Measurements from ENCODE around the gene KRTAP4-1. TPM values are rescaled to one million over a fixed set of nuclear protein-coding genes. Genes with fewer than 3 reads are reported as not detected.
"Not testable (repeated sequence)": the region's sequence is repeated elsewhere in the genome, so short reads cannot be mapped to it uniquely, and the experiment has no call there.

The KRTAP4-1 gene
- total RNA-seq, 1 donor from 2014 or later = not detected

- intact Hi-C loops (cut with micrococcal nuclease) = no loop called here
Measured at GRCh38 chr17:41176744-41177387, 7.8 kb downstream of the KRTAP4-1 start.

- intact Hi-C loops (cut with micrococcal nuclease) = no loop called here
Measured at GRCh38 chr17:41171886-41172285, 12.8 kb downstream of the KRTAP4-1 start.

DNA sequence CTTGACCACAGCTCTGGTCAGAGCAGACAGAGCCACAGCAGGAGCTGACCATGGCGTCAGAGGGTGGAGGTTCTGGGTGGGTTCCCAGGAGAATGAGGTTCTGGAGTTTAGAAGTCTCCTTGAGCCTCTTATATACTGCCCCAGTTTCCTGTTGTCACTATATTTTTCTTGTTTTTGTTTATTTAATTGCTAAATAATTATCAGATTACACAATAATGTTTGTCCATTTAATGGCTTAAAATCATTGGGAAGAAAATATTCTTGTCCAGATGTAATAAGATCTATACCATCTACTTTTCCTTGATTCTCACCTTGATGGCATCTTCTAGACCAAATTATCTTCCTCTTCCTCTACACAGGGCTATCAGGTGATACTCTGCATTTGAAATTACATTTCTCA, 16.6 kb downstream of the KRTAP4-1 start, which contains the start of gene KRTAP4-3:
TSS of gene KRTAP4-3 (minus strand) at position 101 of the 400 bp plus-strand sequence. CDS start at position 52, 49 bp downstream.
- intact Hi-C loops (cut with micrococcal nuclease) = no loop called here

GRCh38 chr17:41167561-41167960, 17.1 kb downstream of the KRTAP4-1 start:
- intact Hi-C loops (cut with micrococcal nuclease) = no loop called here

GRCh38 chr17:41163828-41164227, 20.9 kb downstream of the KRTAP4-1 start:
- intact Hi-C loops (cut with micrococcal nuclease) = no loop called here

- intact Hi-C loops (cut with micrococcal nuclease) = no loop called here
Measured at GRCh38 chr17:41160648-41161047, 24.1 kb downstream of the KRTAP4-1 start, which contains the start of gene KRTAP4-4. Gene KRTAP4-4 (minus strand): TSS chr17:41160748. CDS start chr17:41160691, 57 bp downstream.

GRCh38 chr17:41160190-41160589, 24.5 kb downstream of the KRTAP4-1 start:
- intact Hi-C loops (cut with micrococcal nuclease) = not testable (repeated sequence)

- intact Hi-C loops (cut with micrococcal nuclease) = no loop called here
Measured at GRCh38 chr17:41153856-41154255, 30.9 kb downstream of the KRTAP4-1 start.

DNA sequence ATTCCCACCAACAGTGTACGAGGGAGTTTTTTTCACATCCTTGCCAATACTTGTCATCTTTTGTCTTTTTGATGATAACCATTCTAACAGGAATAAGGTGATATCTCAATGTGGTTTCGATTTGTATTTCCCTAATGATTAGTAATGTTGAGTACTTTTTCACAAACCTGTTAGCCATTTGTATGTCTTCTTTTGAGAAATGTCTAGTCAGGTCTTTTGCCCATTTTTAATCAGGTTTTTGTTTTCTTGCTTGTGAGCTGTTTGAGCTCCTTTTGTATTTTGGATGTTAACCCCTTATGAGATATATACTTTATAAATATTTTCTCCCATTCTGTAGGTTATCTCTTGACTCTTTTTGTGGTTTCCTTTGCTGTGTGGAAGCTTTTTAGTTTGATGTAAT, 33.2 kb downstream of the KRTAP4-1 start:
- intact Hi-C loops (cut with micrococcal nuclease) = no loop called here

DNA sequence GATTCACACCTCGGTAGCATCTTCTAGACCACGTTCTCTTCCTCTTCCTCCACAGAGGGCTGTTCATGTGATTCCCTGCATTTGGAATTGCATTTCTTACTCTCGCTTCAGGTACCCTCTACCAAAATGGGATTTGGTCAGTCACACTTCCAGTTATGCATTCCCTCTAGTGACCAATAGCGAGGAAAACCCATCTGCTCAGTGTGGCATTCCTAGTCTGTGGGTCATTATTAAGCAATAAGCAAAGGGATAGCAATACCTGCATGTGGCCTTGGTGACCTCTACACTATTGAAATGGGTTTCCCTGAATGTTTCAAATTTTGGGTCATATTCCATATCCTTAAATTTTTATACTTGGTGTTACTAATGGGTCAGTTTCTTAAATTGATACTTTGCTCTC, 34.7 kb downstream of the KRTAP4-1 start:
- intact Hi-C loops (cut with micrococcal nuclease) = no loop called here

GRCh38 chr17:41149652-41149985, 35.1 kb downstream of the KRTAP4-1 start, which contains the start of gene KRTAP4-5:
Gene KRTAP4-5 (minus strand): TSS chr17:41149825. CDS start chr17:41149767, 58 bp downstream.
- intact Hi-C loops (cut with micrococcal nuclease) = no loop called here

DNA sequence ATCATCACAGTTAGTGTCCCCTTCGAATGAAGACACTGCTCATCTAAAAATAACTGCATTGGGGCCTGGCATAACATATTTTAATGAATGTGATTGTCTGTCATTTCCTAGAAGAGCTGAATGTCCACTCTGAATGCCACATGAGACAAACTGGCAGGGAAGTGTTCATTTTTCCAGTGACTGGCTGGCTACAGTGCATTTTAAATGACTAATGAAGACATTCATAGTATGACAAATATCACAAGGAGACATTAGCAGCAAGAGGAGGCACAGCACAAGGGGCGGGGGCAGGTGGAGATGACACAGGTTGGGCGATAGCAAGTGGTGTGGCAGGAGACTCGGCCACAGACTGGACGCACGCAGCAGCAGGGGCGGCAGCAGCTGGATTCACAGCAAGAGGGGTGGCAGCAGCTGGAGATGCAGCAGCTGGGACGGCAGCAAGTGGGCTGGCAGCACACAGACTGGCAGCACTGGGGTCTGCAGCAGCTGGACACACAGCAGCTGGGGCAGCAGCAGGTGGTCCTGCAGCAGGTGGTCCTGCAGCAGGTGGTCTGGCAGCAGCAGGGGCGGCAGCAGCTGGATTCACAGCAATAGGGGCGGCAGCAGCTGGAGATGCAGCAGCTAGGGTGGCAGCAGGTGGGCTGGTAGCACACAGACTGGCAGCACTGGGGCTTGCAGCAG, 35.6 kb downstream of the KRTAP4-1 start:
- intact Hi-C loops (cut with micrococcal nuclease) = not testable (repeated sequence)

GRCh38 chr17:41147531-41148204, 37.0 kb downstream of the KRTAP4-1 start:
- intact Hi-C loops (cut with micrococcal nuclease) = no loop called here

GRCh38 chr17:41145261-41145660, 39.5 kb downstream of the KRTAP4-1 start:
- intact Hi-C loops (cut with micrococcal nuclease) = no loop called here

DNA sequence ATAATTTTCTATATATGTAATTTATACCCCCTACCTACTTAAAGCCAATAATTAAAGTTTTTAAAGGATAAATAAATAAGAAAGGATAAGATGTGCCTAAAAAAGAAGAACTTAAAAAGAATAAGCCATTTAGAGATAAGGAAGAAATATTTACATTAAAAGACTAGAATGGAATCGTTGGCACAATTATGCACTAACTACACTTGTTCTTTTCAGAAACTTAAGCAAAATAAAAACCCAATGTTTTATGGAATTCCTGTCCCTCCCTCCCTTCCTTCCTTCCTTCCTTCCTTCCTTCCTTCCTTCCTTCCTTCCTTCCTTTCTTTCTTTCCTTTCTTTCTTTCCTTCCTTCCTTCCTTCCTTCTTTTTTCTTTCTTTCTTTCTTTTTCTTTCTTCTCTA, 39.9 kb downstream of the KRTAP4-1 start:
- intact Hi-C loops (cut with micrococcal nuclease) = no loop called here

DNA sequence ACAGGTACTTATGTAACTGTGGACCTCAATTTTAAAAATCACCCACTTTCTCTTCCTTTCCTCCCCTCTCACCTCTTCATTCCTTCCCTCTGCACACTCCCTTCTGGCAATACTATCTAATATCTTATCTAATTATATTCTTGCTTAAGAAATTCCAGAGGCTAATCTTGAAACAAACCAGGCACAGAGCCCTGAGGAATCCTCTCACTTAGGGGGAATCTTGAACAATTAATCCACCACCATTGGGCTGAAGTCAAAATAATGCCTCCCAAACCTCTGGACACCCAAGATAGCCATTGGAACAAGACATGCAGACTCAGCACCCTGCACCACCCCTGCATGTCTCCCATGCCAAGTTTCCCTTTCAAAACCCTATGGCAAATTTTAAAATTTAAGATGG, 43.4 kb downstream of the KRTAP4-1 start:
- intact Hi-C loops (cut with micrococcal nuclease) = no loop called here

DNA sequence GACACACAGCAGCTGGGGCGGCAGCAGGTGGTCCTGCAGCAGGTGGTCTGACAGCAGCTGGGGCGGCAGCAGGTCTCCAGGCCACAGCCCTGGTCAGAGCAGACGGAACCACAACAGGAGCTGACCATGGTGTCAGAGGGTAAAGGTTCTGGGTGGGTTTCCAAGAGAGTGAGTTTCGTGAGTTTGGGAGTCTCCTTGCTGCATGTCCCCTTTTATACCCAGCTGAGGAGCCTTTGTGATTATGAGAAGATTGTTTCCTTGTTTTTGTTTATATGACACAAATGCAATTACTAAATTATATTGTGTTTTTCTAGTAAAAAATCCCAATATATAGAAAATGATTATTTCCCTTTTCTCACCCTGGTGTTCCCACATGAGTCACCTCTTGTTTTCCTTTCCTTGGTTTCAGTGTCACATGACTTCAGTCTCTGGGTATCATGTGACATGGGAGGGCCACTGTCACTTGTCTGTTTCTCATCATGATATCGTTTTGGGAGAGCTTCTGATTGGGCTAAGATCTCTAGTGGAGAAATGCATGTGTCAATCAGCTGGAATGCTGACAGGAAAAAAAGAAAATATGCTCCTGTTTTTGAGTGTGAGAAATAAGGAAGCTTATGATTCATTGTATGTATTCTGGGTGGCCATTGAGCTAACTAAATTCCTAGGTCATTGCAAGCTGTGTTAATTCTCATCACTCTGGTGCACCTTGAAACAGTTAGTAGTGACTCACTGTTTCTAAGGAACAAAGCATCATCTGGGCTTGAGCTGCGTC, 44.2 kb downstream of the KRTAP4-1 start, which contains the start of gene KRTAP4-6:
TSS of gene KRTAP4-6 (minus strand) at position 185 of the 772 bp plus-strand sequence. CDS start at position 128, 57 bp downstream.
- intact Hi-C loops (cut with micrococcal nuclease) = no loop called here

- intact Hi-C loops (cut with micrococcal nuclease) = loop anchor here (2.0 kb wide), 1 partner anchor 55 kb away; the partner anchor contains the start of gene KRTAP4-7
Measured at GRCh38 chr17:41139865-41140264, 44.8 kb downstream of the KRTAP4-1 start.

All from T-helper 1 cell treated with Interleukin-12 subunit alpha and Interleukin-12 subunit beta and Interleukin-4 antibody, amounts not matched to agents 30 ng/mL and 1 ng/mL, for 36 hours (primary cell).